ENCODE results near the gene CD93. TPM values are rescaled to one million over a fixed set of nuclear protein-coding genes. Genes with fewer than 3 reads are reported as not detected.

The CD93 gene, protein sequence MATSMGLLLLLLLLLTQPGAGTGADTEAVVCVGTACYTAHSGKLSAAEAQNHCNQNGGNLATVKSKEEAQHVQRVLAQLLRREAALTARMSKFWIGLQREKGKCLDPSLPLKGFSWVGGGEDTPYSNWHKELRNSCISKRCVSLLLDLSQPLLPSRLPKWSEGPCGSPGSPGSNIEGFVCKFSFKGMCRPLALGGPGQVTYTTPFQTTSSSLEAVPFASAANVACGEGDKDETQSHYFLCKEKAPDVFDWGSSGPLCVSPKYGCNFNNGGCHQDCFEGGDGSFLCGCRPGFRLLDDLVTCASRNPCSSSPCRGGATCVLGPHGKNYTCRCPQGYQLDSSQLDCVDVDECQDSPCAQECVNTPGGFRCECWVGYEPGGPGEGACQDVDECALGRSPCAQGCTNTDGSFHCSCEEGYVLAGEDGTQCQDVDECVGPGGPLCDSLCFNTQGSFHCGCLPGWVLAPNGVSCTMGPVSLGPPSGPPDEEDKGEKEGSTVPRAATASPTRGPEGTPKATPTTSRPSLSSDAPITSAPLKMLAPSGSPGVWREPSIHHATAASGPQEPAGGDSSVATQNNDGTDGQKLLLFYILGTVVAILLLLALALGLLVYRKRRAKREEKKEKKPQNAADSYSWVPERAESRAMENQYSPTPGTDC
- total RNA-seq (2022; extraction: Qiagen RNA extraction; ENCODE audit: low read depth) = not detected in 5 replicates

DNA sequence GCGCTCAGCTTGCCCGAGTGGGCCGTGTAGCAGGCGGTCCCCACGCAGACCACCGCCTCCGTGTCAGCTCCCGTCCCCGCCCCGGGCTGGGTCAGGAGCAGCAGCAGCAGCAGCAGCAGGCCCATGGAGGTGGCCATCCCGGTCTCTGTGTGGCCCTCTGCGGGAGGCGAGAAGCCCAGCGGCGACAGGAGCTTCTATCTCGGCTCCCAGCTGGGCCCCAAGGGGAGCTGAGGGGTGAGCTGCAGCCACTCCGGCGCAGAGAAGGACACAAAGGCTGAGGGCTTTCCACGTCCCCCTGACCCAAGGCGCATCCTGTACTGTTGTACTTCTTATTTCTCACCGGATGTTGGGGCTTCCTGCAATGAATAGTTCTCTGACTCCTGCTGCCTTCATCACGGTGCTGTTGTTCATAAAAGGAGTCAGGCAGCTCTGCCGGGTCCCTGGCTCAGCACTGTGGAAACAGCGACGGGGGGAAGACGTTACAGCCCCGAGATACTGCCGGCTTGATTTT is at the start of gene CD93:
TSS of gene CD93 (minus strand) at position 269 of the 511 bp plus-strand sequence. CDS start at position 137, 132 bp downstream.

DNA sequence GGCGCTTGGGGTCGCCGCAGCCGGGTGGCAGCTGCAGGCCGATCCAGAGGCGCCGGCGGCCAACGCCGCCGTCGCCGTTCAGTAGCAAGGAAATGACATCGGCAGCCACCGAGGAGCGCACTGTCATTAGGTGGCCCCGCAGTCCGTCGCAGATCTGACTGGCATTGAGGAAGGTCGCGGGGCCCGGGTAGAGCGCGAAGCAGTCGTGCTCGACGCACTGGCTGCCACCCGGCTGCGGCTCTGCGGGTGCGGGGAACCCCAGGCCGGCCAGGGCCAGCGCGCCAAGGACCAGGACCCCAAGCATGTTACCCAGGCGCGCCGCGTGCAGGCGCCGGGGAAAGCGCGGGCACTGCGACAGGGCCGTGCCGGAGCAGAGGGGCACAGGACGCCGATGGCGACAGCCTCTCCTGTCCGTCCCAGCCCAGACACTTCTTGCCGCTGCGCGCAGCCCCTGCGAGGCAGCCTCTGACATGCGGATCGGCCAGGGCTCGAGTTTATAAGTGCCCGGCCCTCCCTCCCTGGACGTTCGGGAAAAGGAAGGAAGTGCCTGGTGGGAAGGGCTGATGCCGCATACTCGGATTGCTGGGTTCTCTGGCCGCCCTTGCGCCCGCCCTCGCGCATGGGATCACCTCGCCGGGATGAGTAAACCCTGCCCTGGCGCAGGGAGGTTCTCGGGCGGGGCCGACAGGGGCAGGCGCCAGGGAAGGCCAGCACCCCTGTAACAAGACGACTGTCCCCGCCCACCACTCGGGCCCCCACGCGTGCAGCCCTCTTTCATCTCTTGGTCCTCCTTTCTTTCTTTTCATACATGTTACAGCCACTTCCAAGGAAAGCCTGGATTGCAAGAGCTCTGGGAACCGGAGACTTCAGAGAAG is 36.7 kb downstream of the CD93 start, which contains the start of gene THBD:
TSS of gene THBD (minus strand) at position 472 of the 875 bp plus-strand sequence. CDS start at position 304, 168 bp downstream.

DNA sequence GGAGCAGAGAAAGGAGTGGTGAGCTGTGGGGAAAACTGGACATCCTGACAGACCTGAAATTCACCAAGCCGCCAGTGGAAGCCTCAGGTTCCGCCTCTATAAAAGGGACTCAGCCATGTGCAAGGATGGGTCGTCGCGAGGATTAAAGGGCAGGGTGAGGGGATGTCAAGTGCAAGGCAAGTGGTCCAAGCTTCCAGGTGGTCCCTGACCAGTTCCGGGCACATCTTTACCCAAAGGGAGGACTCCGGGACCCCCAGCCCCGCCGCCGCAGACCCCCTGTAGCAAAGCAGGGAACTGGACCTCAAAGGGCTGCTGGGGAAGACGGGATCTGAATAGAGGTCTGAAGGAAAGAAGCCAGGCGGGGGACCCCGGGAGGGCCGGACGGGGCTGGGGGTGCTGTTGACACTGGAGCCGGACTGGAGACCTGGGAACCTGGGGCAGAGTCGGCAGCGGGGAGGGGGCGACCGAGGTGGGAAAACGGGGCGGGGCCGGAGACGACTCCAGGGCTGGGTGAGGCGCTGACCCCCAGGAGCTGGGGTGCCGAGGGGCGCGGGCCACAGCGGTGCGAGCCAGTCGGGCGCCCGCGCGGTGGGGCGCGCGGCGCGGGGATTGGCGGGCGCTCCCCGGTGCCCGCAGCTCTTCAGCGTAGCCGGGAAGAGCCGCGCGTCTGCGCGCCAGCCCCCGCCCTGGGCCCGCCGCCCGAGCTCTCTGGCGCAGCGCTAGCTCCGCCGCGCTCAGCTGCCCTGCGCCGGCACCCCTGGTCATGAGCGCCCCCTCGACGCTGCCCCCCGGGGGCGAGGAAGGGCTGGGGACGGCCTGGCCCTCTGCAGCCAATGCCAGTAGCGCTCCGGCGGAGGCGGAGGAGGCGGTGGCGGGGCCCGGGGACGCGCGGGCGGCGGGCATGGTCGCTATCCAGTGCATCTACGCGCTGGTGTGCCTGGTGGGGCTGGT is 51.1 kb downstream of the CD93 start, which contains the start of gene SSTR4:
TSS of gene SSTR4 (plus strand) at position 592 of the 951 bp plus-strand sequence. CDS start at position 764, 172 bp downstream.

Other genes with a start within 250 kb of the CD93 start
- 0.17 to 0.35 TPM (median 0.25 TPM) in 4 of 5 replicates, not detected in the other for gene SSTR4, start 51.0 kb downstream of the CD93 start, total RNA-seq (2022; extraction: Qiagen RNA extraction; ENCODE audit: low read depth)
- gene THBD, start 36.7 kb downstream of the CD93 start, total RNA-seq (2022; extraction: Qiagen RNA extraction; ENCODE audit: low read depth) = 49.6 to 85.8 TPM (median 71.5 TPM) in 5 replicates

Data from A549 treated with ZK216348 at 1 μM for 4 hours (cell line).